Large intestine (tissue), 3 donors: ENCODE results near the gene RNF17. TPM values are rescaled to one million over a fixed set of nuclear protein-coding genes. Genes with fewer than 3 reads are reported as not detected.

ENCODE experiments used
- DNase-seq, 2 donors: peaks; one replicate each; pipeline versions ENCODE4 v3.0.0 to v3.0.0-alpha.2; 2013
- H3K27ac ChIP-seq: one replicate; pipeline ENCODE4 v1.5.1; 2013; ENCODE audit warnings: low read length
- H3K27me3 ChIP-seq: 2 replicates; pipeline ENCODE4 v1.6.1; 2013; ENCODE audit warnings: low read length; ENCODE audit not compliant: control insufficient read depth, insufficient read depth
- H3K36me3 ChIP-seq: 2 replicates; pipeline ENCODE4 v1.6.1; 2013; ENCODE audit warnings: low read length; ENCODE audit not compliant: control insufficient read depth, insufficient read depth
- H3K4me1 ChIP-seq: one replicate; pipeline ENCODE4 v1.6.1; 2013; ENCODE audit warnings: low read length; ENCODE audit not compliant: control insufficient read depth, insufficient read depth
- H3K4me3 ChIP-seq: one replicate; pipeline ENCODE4 v1.5.1; 2013; ENCODE audit warnings: low read length
- H3K9me3 ChIP-seq: one replicate; pipeline ENCODE4 v1.6.1; 2013; ENCODE audit warnings: mild to moderate bottlenecking, low read depth, low read length, moderate library complexity; ENCODE audit not compliant: control insufficient read depth
- WGBS: methylation state at CpG from one replicate; pipeline ENCODE4 v1.1.5; 2013; ENCODE audit warnings: low lambda C conversion rate; ENCODE audit not compliant: insufficient coverage; 5-methylcytosine and 5-hydroxymethylcytosine counted together
- polyA plus RNA-seq: library from polyadenylated mRNA; unstranded; fragments of 120-200 nt; gene quantifications from one replicate; pipeline ENCODE4 v1.2.1, GENCODE V29; 2013

The RNF17 gene
- polyA plus RNA-seq, 1 donor, result not detected

- Histone ChIP-seq H3K4me3 (no peak overlapping the region), H3K27ac (no peak overlapping the region), H3K36me3 (peaks cover 18% of the 10 kb centered on the region), H3K4me1 (peaks cover 3% of the 10 kb centered on the region), H3K27me3 (no peaks in the 10 kb centered on the region), H3K9me3 (no peaks in the 10 kb centered on the region)
- WGBS, result 100% methylated on average over 1 of the region's 29 CpGs
- no peak for DNase-seq
Measured at GRCh38 chr13:24894277-24894971, 130.5 kb downstream of the RNF17 start.

GRCh38 chr13:24894972-24895300, 131.0 kb downstream of the RNF17 start:
- Histone ChIP-seq H3K4me1 (peaks cover 3% of the 10 kb centered on the region), H3K9me3 (no peaks in the 10 kb centered on the region), H3K27me3 (no peaks in the 10 kb centered on the region), H3K4me3 (no peak overlapping the region), H3K36me3 (peaks cover 18% of the 10 kb centered on the region), H3K27ac (no peak overlapping the region)
- WGBS, result no CpG with 5 or more reads among the region's 28 CpGs
- DNase-seq, result no peak

GRCh38 chr13:24896061-24896460, 132.1 kb downstream of the RNF17 start:
- Histone ChIP-seq H3K36me3 (peaks cover 20% of the 10 kb centered on the region), H3K9me3 (no peaks in the 10 kb centered on the region), H3K27ac (no peak overlapping the region), H3K4me3 (no peak overlapping the region), H3K27me3 (no peaks in the 10 kb centered on the region), H3K4me1 (peaks cover 3% of the 10 kb centered on the region)
- peak in 1 of 2 donors; percentile 58 for DNase-seq
- WGBS, result 71% methylated on average over 1 of the region's 5 CpGs

GRCh38 chr13:24897293-24897692, 133.3 kb downstream of the RNF17 start:
- no peaks in the 10 kb centered on the region for H3K27me3 ChIP-seq
- DNase-seq, result no peak
- no CpG with 5 or more reads among the region's 1 CpG for WGBS

GRCh38 chr13:24899601-24900000, 135.6 kb downstream of the RNF17 start:
- WGBS, result no CpG with 5 or more reads among the region's 5 CpGs
- Histone ChIP-seq H3K4me1 (peaks cover 3% of the 10 kb centered on the region), H3K36me3 (peaks cover 12% of the 10 kb centered on the region), H3K27me3 (no peaks in the 10 kb centered on the region), H3K9me3 (no peaks in the 10 kb centered on the region), H3K27ac (no peak overlapping the region), H3K4me3 (no peak overlapping the region)
- no peak for DNase-seq

More at GRCh38 chr13:24897293-24897692, 133.3 kb downstream of the RNF17 start:
- Histone ChIP-seq H3K27ac (no peak overlapping the region), H3K4me1 (peaks cover 3% of the 10 kb centered on the region), H3K36me3 (peaks cover 11% of the 10 kb centered on the region), H3K4me3 (no peak overlapping the region), H3K9me3 (no peaks in the 10 kb centered on the region)

GRCh38 chr13:24900507-24900906, 136.5 kb downstream of the RNF17 start:
- Histone ChIP-seq H3K27me3 (no peaks in the 10 kb centered on the region), H3K4me3 (no peak overlapping the region), H3K36me3 (peaks cover 15% of the 10 kb centered on the region), H3K4me1 (peaks cover 3% of the 10 kb centered on the region), H3K9me3 (no peaks in the 10 kb centered on the region), H3K27ac (no peak overlapping the region)
- WGBS, result 100% methylated on average over 3 of the region's 9 CpGs
- no peak for DNase-seq

GRCh38 chr13:24905242-24905641, 141.3 kb downstream of the RNF17 start:
- H3K36me3 ChIP-seq, result peaks cover 25% of the 10 kb centered on the region
- H3K9me3 ChIP-seq, result no peaks in the 10 kb centered on the region
- H3K27me3 ChIP-seq, result no peaks in the 10 kb centered on the region
- no peak for DNase-seq
- no peak overlapping the region for H3K4me3 ChIP-seq
- 90% methylated on average over 3 of the region's 3 CpGs for WGBS
- H3K4me1 ChIP-seq, result no peaks in the 10 kb centered on the region
- no peak overlapping the region for H3K27ac ChIP-seq

- 94% methylated on average over 4 of the region's 7 CpGs for WGBS
Measured at GRCh38 chr13:24906268-24906667, 142.3 kb downstream of the RNF17 start.

GRCh38 chr13:24910502-24911132, 146.6 kb downstream of the RNF17 start:
- Histone ChIP-seq H3K27me3 (no peaks in the 10 kb centered on the region), H3K4me3 (no peak overlapping the region), H3K9me3 (no peaks in the 10 kb centered on the region), H3K4me1 (no peaks in the 10 kb centered on the region), H3K27ac (no peak overlapping the region), H3K36me3 (peaks cover 23% of the 10 kb centered on the region)
- WGBS, result 90% methylated on average over 2 of the region's 2 CpGs
- no peak for DNase-seq

More at GRCh38 chr13:24906268-24906667, 142.3 kb downstream of the RNF17 start:
- H3K9me3 ChIP-seq, result no peaks in the 10 kb centered on the region
- H3K27me3 ChIP-seq, result no peaks in the 10 kb centered on the region
- peaks cover 24% of the 10 kb centered on the region for H3K36me3 ChIP-seq
- H3K27ac ChIP-seq, result no peak overlapping the region
- no peak for DNase-seq
- H3K4me3 ChIP-seq, result no peak overlapping the region
- no peaks in the 10 kb centered on the region for H3K4me1 ChIP-seq

- H3K9me3 ChIP-seq, result no peaks in the 10 kb centered on the region
- no peak overlapping the region for H3K4me3 ChIP-seq
- peaks cover 17% of the 10 kb centered on the region for H3K36me3 ChIP-seq
- H3K27me3 ChIP-seq, result no peaks in the 10 kb centered on the region
- DNase-seq, result no peak
- no CpG with 5 or more reads among the region's 10 CpGs for WGBS
- H3K4me1 ChIP-seq, result no peaks in the 10 kb centered on the region
- H3K27ac ChIP-seq, result no peak overlapping the region
Measured at GRCh38 chr13:24911133-24911908, 147.4 kb downstream of the RNF17 start.
